PC-3 (cell line): ENCODE measurements around the gene PTPRD.

ENCODE experiments used
- CTCF ChIP-seq: fragments of 300-600 bp; sonication (generic); conservative IDR thresholded peaks from 2 replicates; pipeline ENCODE4 v1.5.1; 2017; ENCODE audit warnings: antibody characterized with exemption, low read depth, mild to moderate bottlenecking, low read length
- EZH2 ChIP-seq: fragments of 300-600 bp; sonication (generic); IDR thresholded peaks from one replicate; pipeline ENCODE4 v1.6.1; 2017; ENCODE audit warnings: antibody characterized with exemption, mild to moderate bottlenecking, low read length; ENCODE audit not compliant: unreplicated experiment
- EZH2phosphoT487 ChIP-seq: fragments of 300-600 bp; sonication (generic); IDR thresholded peaks from 2 replicates; pipeline ENCODE4 v1.6.1; 2018; ENCODE audit warnings: mild to moderate bottlenecking, antibody characterized with exemption, low read length, borderline replicate concordance

- TF ChIP-seq CTCF: no peak
- TF ChIP-seq EZH2phosphoT487: no peak
- no peak for TF ChIP-seq EZH2
Measured at GRCh38 chr9:8604201-8604600, 2008.6 kb downstream of the PTPRD start.
